IMR-90 (cell line): Measurements from ENCODE around the gene ANKRD63. TPM values are rescaled to one million over a fixed set of nuclear protein-coding genes. Genes with fewer than 3 reads are reported as not detected.

Experiments used
- ATAC-seq: fragments of 200-7000 bp; cut with Tn5 transposase; 2 replicates; pipeline ENCODE4 v1.9.1; 2020; ENCODE audit warnings: low read depth, mild to moderate bottlenecking, moderate library complexity
- BruUV-seq: library from RNA; stranded (reverse); fragments of 400-500 nt; replicated peaks from 2 replicates; lab custom pipeline; 2021; lab: Mats Ljungman, UMichigan
- CTCF ChIA-PET: fragments of 300-600 bp; formaldehyde crosslinking; extraction: SDS; loops from one replicate; lab custom pipeline; 2021; ENCODE audit warnings: antibody characterized with exemption; lab: Yijun Ruan, JAX
- POLR2A ChIA-PET: fragments of 300-600 bp; sonication (Branson Sonifier 250); formaldehyde crosslinking; loops from one replicate; lab custom pipeline; 2022; ENCODE audit warnings: antibody characterized with exemption; ENCODE audit not compliant: unreplicated experiment; lab: Charles Lee
- DNase-seq: peaks from one replicate; pipeline ENCODE4 v3.0.0; 2013
- H2AFZ ChIP-seq: replicated peaks from 2 replicates; pipeline ENCODE3; 2013; ENCODE audit warnings: low read length, mild to moderate bottlenecking; ENCODE audit not compliant: poor library complexity
- H2AK5ac ChIP-seq: 2 replicates; pipeline ENCODE4 v1.6.1; 2013; ENCODE audit warnings: low read depth, low read length, inconsistent platforms
- H2AK9ac ChIP-seq: replicated peaks from 2 replicates; pipeline ENCODE3; 2013; ENCODE audit warnings: mild to moderate bottlenecking, low read depth, low read length, moderate library complexity; ENCODE audit not compliant: poor library complexity
- H2BK120ac ChIP-seq: 2 replicates; pipeline ENCODE4 v1.6.1; 2013; ENCODE audit warnings: low read depth, low read length, inconsistent platforms
- H2BK15ac ChIP-seq: 3 replicates; pipeline ENCODE4 v1.6.1; 2013; ENCODE audit warnings: low read depth, low read length, inconsistent platforms
- H2BK20ac ChIP-seq: 2 replicates; pipeline ENCODE4 v1.6.1; 2013; ENCODE audit warnings: low read depth, mild to moderate bottlenecking, inconsistent platforms, low read length, moderate library complexity
- H2BK5ac ChIP-seq: 2 replicates; pipeline ENCODE4 v1.6.1; 2013; ENCODE audit warnings: mild to moderate bottlenecking, low read depth, low read length, inconsistent platforms; ENCODE audit not compliant: poor library complexity, severe bottlenecking
- H3K14ac ChIP-seq: replicated peaks from 2 replicates; pipeline ENCODE4 v1.6.1; 2013; ENCODE audit warnings: low read depth, low read length, inconsistent platforms
- H3K18ac ChIP-seq: 2 replicates; pipeline ENCODE4 v1.6.1; 2013; ENCODE audit warnings: low read depth, low read length, control low read depth
- H3K23ac ChIP-seq: 2 replicates; pipeline ENCODE4 v1.6.1; 2013; ENCODE audit warnings: low read depth, low read length, inconsistent platforms
- H3K27ac ChIP-seq: 2 replicates; pipeline ENCODE4 v1.5.1; 2013; ENCODE audit warnings: mild to moderate bottlenecking, control low read depth, low read length; ENCODE audit not compliant: insufficient read depth
- H3K27me3 ChIP-seq: 2 replicates; pipeline ENCODE4 v1.6.1; 2013; ENCODE audit warnings: low read length; ENCODE audit not compliant: control insufficient read depth, insufficient read depth
- H3K36me3 ChIP-seq: 2 replicates; pipeline ENCODE4 v1.6.1; 2013; ENCODE audit warnings: low read length, mixed read lengths; ENCODE audit not compliant: control insufficient read depth, insufficient read depth
- H3K4ac ChIP-seq: 2 replicates; pipeline ENCODE4 v1.6.1; 2013; ENCODE audit warnings: low read depth, low read length, inconsistent platforms
- H3K4me1 ChIP-seq: 2 replicates; pipeline ENCODE4 v1.6.1; 2013; ENCODE audit warnings: low read length, mixed read lengths; ENCODE audit not compliant: control insufficient read depth, insufficient read depth
- H3K4me2 ChIP-seq: 2 replicates; pipeline ENCODE4 v1.6.1; 2013; ENCODE audit warnings: low read depth, mild to moderate bottlenecking, control low read depth, low read length, moderate library complexity
- H3K4me3 ChIP-seq: 2 replicates; pipeline ENCODE4 v1.5.1; 2013; ENCODE audit warnings: low read depth, mild to moderate bottlenecking, control low read depth, low read length, moderate library complexity; ENCODE audit not compliant: insufficient read depth
- H3K56ac ChIP-seq: 2 replicates; pipeline ENCODE4 v1.6.1; 2013; ENCODE audit warnings: low read length, inconsistent platforms; ENCODE audit not compliant: insufficient read depth; ENCODE audit errors: extremely low read depth
- H3K79me1 ChIP-seq, 2 experiments: 2 replicates each; pipeline ENCODE4 v1.6.1; 2013; ENCODE audit warnings: low read length in 2 of 2, inconsistent platforms in 1 of 2, low read depth in 1 of 2
- H3K9ac ChIP-seq: 2 replicates; pipeline ENCODE4 v1.6.1; 2013; ENCODE audit warnings: low read depth, low read length, control low read depth
- H3K9me1 ChIP-seq: 2 replicates; pipeline ENCODE4 v1.6.1; 2013; ENCODE audit warnings: low read length, inconsistent platforms; ENCODE audit not compliant: insufficient read depth
- H3K9me3 ChIP-seq: 2 replicates; pipeline ENCODE4 v1.6.1; 2013; ENCODE audit warnings: low read length; ENCODE audit not compliant: control insufficient read depth, insufficient read depth
- H4K20me1 ChIP-seq: 2 replicates; pipeline ENCODE4 v1.6.1; 2013; ENCODE audit warnings: low read length, inconsistent platforms; ENCODE audit not compliant: insufficient read depth
- H4K5ac ChIP-seq: 2 replicates; pipeline ENCODE4 v1.6.1; 2013; ENCODE audit warnings: mild to moderate bottlenecking, low read depth, low read length, control low read depth
- H4K8ac ChIP-seq, 2 experiments: 2 replicates each; pipeline ENCODE4 v1.6.1; 2013; ENCODE audit warnings: low read depth in 2 of 2, low read length in 2 of 2, control low read depth in 1 of 2, inconsistent platforms in 1 of 2
- H4K91ac ChIP-seq: 2 replicates; pipeline ENCODE4 v1.6.1; 2013; ENCODE audit warnings: low read depth, low read length, inconsistent platforms; ENCODE audit not compliant: insufficient read depth
- CEBPB ChIP-seq: IDR thresholded peaks from 2 replicates; pipeline ENCODE4 v1.6.1; 2012; ENCODE audit warnings: low read depth, low read length, improper control_type of control experiment
- CTCF ChIP-seq: conservative IDR thresholded peaks from 2 replicates; pipeline ENCODE4 v1.5.1; 2012; ENCODE audit warnings: mild to moderate bottlenecking, low read depth, low read length, improper control_type of control experiment
- MAZ ChIP-seq: IDR thresholded peaks from 2 replicates; pipeline ENCODE4 v1.6.1; 2012; ENCODE audit warnings: low read depth, mild to moderate bottlenecking, low read length, improper control_type of control experiment, moderate library complexity, borderline replicate concordance
- MXI1 ChIP-seq: IDR thresholded peaks from 2 replicates; pipeline ENCODE4 v1.6.1; 2012; ENCODE audit warnings: low read depth, mild to moderate bottlenecking, low read length, moderate library complexity, borderline replicate concordance
- NFE2L2 ChIP-seq: fragments of 150-350 bp; IDR thresholded peaks from 2 replicates; pipeline ENCODE4 v1.6.1; 2016; ENCODE audit warnings: low read depth, mild to moderate bottlenecking, low read length
- POLR2A ChIP-seq: IDR thresholded peaks from 2 replicates; pipeline ENCODE4 v1.6.1; 2012; ENCODE audit warnings: mild to moderate bottlenecking, low read depth, low read length
- RFX5 ChIP-seq: IDR thresholded peaks from 2 replicates; pipeline ENCODE4 v1.8.0; 2012; ENCODE audit warnings: low read depth, mild to moderate bottlenecking, low read length, moderate library complexity
- USF2 ChIP-seq: fragments of 150-350 bp; IDR thresholded peaks from 2 replicates; pipeline ENCODE4 v1.6.1; 2017; ENCODE audit warnings: mild to moderate bottlenecking, antibody characterized with exemption, low read length, low read depth
- WGBS, 2 experiments: methylation state at CpG; one replicate each; pipeline versions ENCODE4 v1.1.5 to v1.1.7; 2013; ENCODE audit warnings: missing lambda C conversion rate in 2 of 2; ENCODE audit not compliant: insufficient read length in 1 of 2; ENCODE audit errors: extremely low coverage in 2 of 2; 5-methylcytosine and 5-hydroxymethylcytosine counted together
- dilution Hi-C: fragments of 300-500 bp; cut with HindIII; formaldehyde crosslinking; loops from one replicate; pipeline ENCODE4 v1.14.3; 2018; ENCODE audit warnings: low sequenced_read_pairs; ENCODE audit not compliant: unreplicated experiment
- in situ Hi-C: fragments of 300-500 bp; cut with MboI; formaldehyde crosslinking; loops from 3 replicates; pipeline ENCODE4 v1.14.3; 2019; ENCODE audit warnings: low sequenced_read_pairs, inconsistent platforms, mixed read lengths
- intact Hi-C: fragments of 100-400 bp; cut with micrococcal nuclease; formaldehyde crosslinking; loops from 2 replicates; pipeline ENCODE4 v1.10.0; 2022
- polyA plus RNA-seq, 3 experiments: library from polyadenylated mRNA; depleted of rRNA; stranded (reverse); fragments of >200 nt; gene quantifications; 2 replicates each; pipeline ENCODE4 v1.2.3, GENCODE V29; 2012; ENCODE audit warnings: low replicate concordance in 1 of 3
- total RNA-seq: library from RNA; depleted of rRNA; stranded (reverse); fragments of >200 nt; gene quantifications from 2 replicates; pipeline ENCODE4 v1.2.3, GENCODE V29; 2012

The ANKRD63 gene
- total and polyA plus RNA-seq, 2 of the 4 experiments (the other 2 are of a cell fraction) = not detected

- H4K20me1 ChIP-seq = no peaks in the 10 kb centered on the region
- no peaks in the 10 kb centered on the region for H3K79me1 ChIP-seq
- H3K56ac ChIP-seq = no peak overlapping the region
- H2BK20ac ChIP-seq = no peak overlapping the region
- no peak overlapping the region for H2BK5ac ChIP-seq
- DNase-seq (no peak), ATAC-seq (no peak)
- H2AK5ac ChIP-seq = no peak overlapping the region
- BruUV-seq = no TSS peak
- in situ Hi-C loops (no loop called here), dilution Hi-C loops (no loop called here), intact Hi-C loops (no loop called here)
- WGBS, 2 experiments = 47% methylated on average over 3 of the region's 4 CpGs; no CpG with 5 or more reads in 1 of the 2 experiments
- no peak overlapping the region for H3K9ac ChIP-seq
- ChIA-PET CTCF (no interaction called here), POLR2A (no interaction called here)
- no peaks in the 10 kb centered on the region for H3K9me1 ChIP-seq
- H3K27ac ChIP-seq = no peak overlapping the region
- H3K4me3 ChIP-seq = no peak overlapping the region
- no peaks in the 10 kb centered on the region for H3K9me3 ChIP-seq
- H2AFZ ChIP-seq = no peak overlapping the region
- no peak overlapping the region for H2AK9ac ChIP-seq
- H2BK15ac ChIP-seq = no peak overlapping the region
- H3K4me1 ChIP-seq = no peaks in the 10 kb centered on the region
- no peak overlapping the region for H3K4ac ChIP-seq
- H3K14ac ChIP-seq = no peak overlapping the region
- no peak overlapping the region for H3K4me2 ChIP-seq
- H3K18ac ChIP-seq = no peak overlapping the region
- no peak overlapping the region for H4K5ac ChIP-seq
- no peak overlapping the region for H4K91ac ChIP-seq
- H3K27me3 ChIP-seq = peaks cover 22% of the 10 kb centered on the region
- no peaks in the 10 kb centered on the region for H3K36me3 ChIP-seq
- no peak for TF ChIP-seq CEBPB
- TF ChIP-seq USF2 = no peak
- TF ChIP-seq RFX5 = no peak
- no peak for TF ChIP-seq CTCF
- no peak for TF ChIP-seq MXI1
- no peak for TF ChIP-seq NFE2L2
- TF ChIP-seq POLR2A = no peak
- TF ChIP-seq MAZ = no peak
- H4K8ac ChIP-seq = no peak overlapping the region
- no peak overlapping the region for H2BK120ac ChIP-seq
- H3K23ac ChIP-seq = no peak overlapping the region
Measured at GRCh38 chr15:40317580-40317979, 34.7 kb upstream of the ANKRD63 start.
